ENCODE data around the gene CHRM5. TPM values are rescaled to one million over a fixed set of nuclear protein-coding genes. Genes with fewer than 3 reads are reported as not detected.

CHRM5 gene
- total and polyA plus RNA-seq, 8 donors = not detected

DNA sequence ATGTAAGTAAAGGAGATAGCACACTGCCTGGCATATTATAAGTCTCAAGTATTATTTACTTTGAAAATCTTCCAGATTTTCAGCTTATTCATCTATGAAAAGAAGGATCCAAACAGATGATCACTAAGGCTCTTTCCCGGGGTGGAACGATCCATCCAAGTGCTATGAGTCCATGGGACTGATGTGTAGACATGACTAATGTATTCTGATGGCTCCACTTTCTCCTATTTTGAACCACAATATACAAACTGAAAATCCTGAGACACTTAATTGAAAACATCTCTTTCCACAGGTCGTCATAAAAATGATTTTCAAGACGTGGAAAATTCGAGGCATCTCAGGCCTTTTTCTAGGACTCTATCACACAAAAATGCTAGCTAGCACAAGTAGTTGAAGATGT, 33.4 kb upstream of the CHRM5 start:
- DNase-seq = no peak
- WGBS, 2 donors = 71 to 83% methylated on average over 5 of the region's 5 CpGs
- Histone ChIP-seq H3K27me3 (no peaks in the 10 kb centered on the region), H3K36me3 (no peaks in the 10 kb centered on the region), H3K4me3 (no peak overlapping the region), H3K9me3 (no peaks in the 10 kb centered on the region), H3K4me1 (no peaks in the 10 kb centered on the region), H3K27ac (no peak overlapping the region)
- TF ChIP-seq, protein P1, sequence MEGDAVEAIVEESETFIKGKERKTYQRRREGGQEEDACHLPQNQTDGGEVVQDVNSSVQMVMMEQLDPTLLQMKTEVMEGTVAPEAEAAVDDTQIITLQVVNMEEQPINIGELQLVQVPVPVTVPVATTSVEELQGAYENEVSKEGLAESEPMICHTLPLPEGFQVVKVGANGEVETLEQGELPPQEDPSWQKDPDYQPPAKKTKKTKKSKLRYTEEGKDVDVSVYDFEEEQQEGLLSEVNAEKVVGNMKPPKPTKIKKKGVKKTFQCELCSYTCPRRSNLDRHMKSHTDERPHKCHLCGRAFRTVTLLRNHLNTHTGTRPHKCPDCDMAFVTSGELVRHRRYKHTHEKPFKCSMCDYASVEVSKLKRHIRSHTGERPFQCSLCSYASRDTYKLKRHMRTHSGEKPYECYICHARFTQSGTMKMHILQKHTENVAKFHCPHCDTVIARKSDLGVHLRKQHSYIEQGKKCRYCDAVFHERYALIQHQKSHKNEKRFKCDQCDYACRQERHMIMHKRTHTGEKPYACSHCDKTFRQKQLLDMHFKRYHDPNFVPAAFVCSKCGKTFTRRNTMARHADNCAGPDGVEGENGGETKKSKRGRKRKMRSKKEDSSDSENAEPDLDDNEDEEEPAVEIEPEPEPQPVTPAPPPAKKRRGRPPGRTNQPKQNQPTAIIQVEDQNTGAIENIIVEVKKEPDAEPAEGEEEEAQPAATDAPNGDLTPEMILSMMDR (IDR thresholded peaks at IDR 0.05) = no peak
- FAIRE-seq = no peak
- intact Hi-C loops (cut with DNase I) = no loop called here
- ATAC-seq = no peak

DNA sequence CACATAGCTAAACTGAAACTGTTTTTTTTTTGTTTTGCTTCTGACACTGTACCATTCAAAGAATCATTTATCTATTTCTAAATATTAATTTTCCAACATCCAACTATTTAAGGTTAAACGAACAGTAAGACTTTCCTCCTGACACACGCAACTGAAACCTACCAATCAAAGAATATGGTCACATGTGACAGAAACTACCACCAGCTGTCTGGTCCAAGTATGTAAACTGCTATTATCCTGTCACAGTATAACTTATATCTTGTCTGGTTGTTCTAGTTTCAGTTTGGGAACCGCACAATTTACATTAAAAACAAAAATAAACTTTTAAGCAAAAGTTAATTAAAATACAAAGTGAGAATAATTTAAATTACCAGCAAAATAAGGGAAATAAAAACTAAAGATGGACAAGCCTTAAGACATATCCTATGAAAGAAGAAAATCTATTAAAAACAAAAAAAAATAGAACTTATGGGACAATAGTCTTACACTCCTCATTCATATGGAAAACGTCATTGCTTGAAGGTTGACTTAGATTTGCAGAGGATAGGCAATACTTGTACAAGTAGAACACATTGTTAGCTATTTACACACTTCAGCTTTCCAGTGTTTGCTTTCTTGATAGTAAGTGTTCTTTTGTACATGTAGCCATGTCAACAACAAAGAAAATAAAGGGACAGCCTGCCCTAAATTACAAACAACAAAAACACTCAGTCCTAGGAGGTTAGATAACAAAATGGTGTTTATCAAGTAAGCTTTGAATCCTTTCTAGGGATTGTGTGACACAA, 26.8 kb upstream of the CHRM5 start:
- ATAC-seq = peak in 2 of 4 donors; percentile 68 to 78
- 54 to 62% methylated on average over 4 of the region's 4 CpGs for WGBS, 2 donors

DNA sequence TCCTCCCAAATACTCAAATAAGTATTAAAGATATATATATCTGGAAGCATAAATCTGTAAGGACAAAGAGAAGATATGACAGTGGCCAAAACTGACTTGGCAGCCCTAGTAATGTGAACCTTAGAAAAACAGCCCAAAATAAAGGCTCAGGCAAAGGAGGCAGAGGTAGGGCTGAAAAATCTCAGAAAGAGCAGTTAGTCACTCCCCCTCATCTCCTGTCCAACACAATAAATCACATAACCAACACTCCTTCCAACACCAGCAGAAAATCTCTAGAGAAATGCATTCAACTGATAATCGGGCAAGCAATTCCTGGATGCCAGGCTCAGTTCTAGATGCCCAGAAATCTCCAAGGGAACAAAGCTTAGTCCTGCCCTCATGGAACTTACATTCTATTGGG, 22.1 kb upstream of the CHRM5 start:
- FAIRE-seq = no peak
- 92 to 93% methylated on average over 1 of the region's 1 CpG for WGBS, 2 donors
- Histone ChIP-seq H3K9me3 (no peaks in the 10 kb centered on the region), H3K4me1 (peaks cover 0 to 9% (median 0%) of the 10 kb centered on the region in 3 donors), H3K27me3 (no peaks in the 10 kb centered on the region), H3K36me3 (no peaks in the 10 kb centered on the region), H3K27ac (no peak overlapping the region), H3K4me3 (no peak overlapping the region)
- intact Hi-C loops (cut with DNase I) = no loop called here
- no peak for ATAC-seq
- no peak for DNase-seq
- TF ChIP-seq, protein P1 (IDR thresholded peaks at IDR 0.05) = no peak

More for the DNA sequence above, 26.8 kb upstream of the CHRM5 start:
- H3K27ac ChIP-seq = no peak overlapping the region
- no peaks in the 10 kb centered on the region for H3K9me3 ChIP-seq
- no peaks in the 10 kb centered on the region for H3K27me3 ChIP-seq
- intact Hi-C loops (cut with DNase I) = no loop called here
- DNase-seq = no peak
- TF ChIP-seq, protein P1 (IDR thresholded peaks at IDR 0.05) = no peak
- FAIRE-seq = peak; percentile 81
- H3K4me1 ChIP-seq = peaks cover 0 to 12% (median 0%) of the 10 kb centered on the region in 3 donors
- H3K36me3 ChIP-seq = no peaks in the 10 kb centered on the region
- H3K4me3 ChIP-seq = no peak overlapping the region

DNA sequence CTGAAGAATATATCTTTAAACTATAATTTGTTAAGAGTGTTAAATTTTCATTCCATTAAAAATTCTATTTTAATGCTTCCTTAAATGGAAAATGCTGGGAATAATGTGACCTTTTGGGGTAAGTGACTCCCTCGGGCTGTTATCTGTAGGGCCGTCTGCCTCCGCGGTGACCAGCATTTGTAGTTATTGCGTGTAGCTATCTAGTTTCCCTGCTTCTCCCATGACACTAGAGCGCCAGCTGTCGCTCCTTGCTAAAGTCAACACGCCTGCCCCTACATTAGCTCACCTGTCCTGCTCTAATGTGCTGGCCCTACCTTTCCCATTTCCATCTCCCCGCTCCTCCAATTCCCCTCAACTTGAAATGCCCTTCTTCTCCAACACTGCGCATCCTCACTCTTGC, 12.4 kb upstream of the CHRM5 start:
- intact Hi-C loops (cut with DNase I) = no loop called here
- H3K9me3 ChIP-seq = no peaks in the 10 kb centered on the region

More for the DNA sequence above, 12.4 kb upstream of the CHRM5 start:
- Histone ChIP-seq H3K4me3 (no peak overlapping the region), H3K4me1 (no peaks in the 10 kb centered on the region), H3K27me3 (no peaks in the 10 kb centered on the region), H3K36me3 (no peaks in the 10 kb centered on the region), H3K27ac (no peak overlapping the region)
- DNase-seq = peak in 1 of 6 donors; percentile 2
- 74 to 78% methylated on average over 10 of the region's 10 CpGs for WGBS, 2 donors
- ATAC-seq = peak; percentile 36 to 81 (median 54)
- TF ChIP-seq, protein P1 (IDR thresholded peaks at IDR 0.05) = no peak
- no peak for FAIRE-seq

Data from pancreas (tissue), 10 donors.